GOT3 (cell line): ENCODE measurements around the gene C1orf35.

Source experiments
- DNase-seq: peaks from one replicate; lab custom pipeline; 2025; ENCODE audit warnings: mixed read lengths; lab: John Stamatoyannopoulos, UW

C1orf35 gene

GRCh38 chr1:228094432-228095016 lies 8.6 kb downstream of the C1orf35 start:
- DNase-seq, result no peak

GRCh38 chr1:228093050-228093906 lies 9.8 kb downstream of the C1orf35 start:
- no peak for DNase-seq

- DNase-seq, result no peak
Measured at GRCh38 chr1:228092342-228093049, 10.6 kb downstream of the C1orf35 start.

GRCh38 chr1:228091084-228091483 lies 12.0 kb downstream of the C1orf35 start:
- no peak for DNase-seq

GRCh38 chr1:228090613-228091081 lies 12.5 kb downstream of the C1orf35 start:
- DNase-seq, result no peak

GRCh38 chr1:228089519-228090380 lies 13.4 kb downstream of the C1orf35 start:
- no peak for DNase-seq

GRCh38 chr1:228088586-228089498 lies 14.3 kb downstream of the C1orf35 start:
- no peak for DNase-seq

GRCh38 chr1:228087771-228088251 lies 15.3 kb downstream of the C1orf35 start:
- no peak for DNase-seq

- no peak for DNase-seq
Measured at GRCh38 chr1:228085287-228085951, 17.7 kb downstream of the C1orf35 start.

- DNase-seq, result no peak
Measured at GRCh38 chr1:228084797-228085196, 18.3 kb downstream of the C1orf35 start.

GRCh38 chr1:228084325-228084724 lies 18.8 kb downstream of the C1orf35 start:
- no peak for DNase-seq

- no peak for DNase-seq
Measured at GRCh38 chr1:228083871-228084278, 19.2 kb downstream of the C1orf35 start.

- no peak for DNase-seq
Measured at GRCh38 chr1:228082918-228083870, 19.9 kb downstream of the C1orf35 start.

GRCh38 chr1:228082214-228082917 lies 20.8 kb downstream of the C1orf35 start, which contains the start of gene ARF1:
Gene ARF1, plus strand, starts transcription at chr1:228082708. Its CDS starts 14,407 bp downstream, at chr1:228097115.
- peak; percentile 98 for DNase-seq

GRCh38 chr1:228081578-228082213 lies 21.4 kb downstream of the C1orf35 start:
- DNase-seq, result no peak

GRCh38 chr1:228081144-228081543 lies 22.0 kb downstream of the C1orf35 start:
- DNase-seq, result no peak

- DNase-seq, result no peak
Measured at GRCh38 chr1:228079601-228080263, 23.4 kb downstream of the C1orf35 start.
